HG03460 (cell line): ENCODE data around the gene SF1.

Experiments used
- ATAC-seq: cut with Tn5 transposase; IDR thresholded peaks from one replicate; pipeline ENCODE4 v1.9.1; 2021; ENCODE audit not compliant: unreplicated experiment

Gene SF1

DNA sequence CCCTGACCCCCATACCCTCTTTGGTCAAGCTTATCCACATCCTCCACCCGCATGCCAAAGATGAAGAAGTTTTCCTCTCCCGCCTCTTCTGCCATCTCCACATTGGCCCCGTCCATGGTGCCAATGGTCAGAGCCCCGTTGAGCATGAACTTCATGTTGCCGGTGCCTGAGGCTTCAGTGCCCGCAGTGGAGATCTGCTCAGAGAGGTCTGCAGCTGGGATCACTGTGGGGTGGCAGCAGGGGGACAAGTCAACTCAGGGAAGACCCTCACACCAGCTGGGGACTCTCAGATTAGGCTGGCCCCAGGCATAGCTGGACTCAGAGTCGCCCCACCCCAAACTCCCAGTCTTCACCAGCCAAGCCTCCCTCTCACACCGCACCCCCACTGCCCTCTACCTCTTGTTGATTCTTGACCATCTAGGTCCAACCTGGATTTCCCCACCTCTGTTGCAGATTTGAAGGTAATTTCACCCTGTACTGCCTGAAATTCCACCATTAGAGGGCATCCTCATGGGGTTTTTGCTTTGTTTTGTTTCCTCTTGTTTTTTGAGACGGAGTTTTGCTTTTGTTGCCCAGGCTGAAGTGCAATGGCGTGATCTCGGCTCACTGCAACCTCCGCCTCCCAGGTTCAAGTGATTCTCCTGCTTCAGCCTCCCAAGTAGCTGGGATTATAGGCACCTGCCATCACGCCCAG is 27.8 kb downstream of the SF1 start:
- ATAC-seq = no peak

DNA sequence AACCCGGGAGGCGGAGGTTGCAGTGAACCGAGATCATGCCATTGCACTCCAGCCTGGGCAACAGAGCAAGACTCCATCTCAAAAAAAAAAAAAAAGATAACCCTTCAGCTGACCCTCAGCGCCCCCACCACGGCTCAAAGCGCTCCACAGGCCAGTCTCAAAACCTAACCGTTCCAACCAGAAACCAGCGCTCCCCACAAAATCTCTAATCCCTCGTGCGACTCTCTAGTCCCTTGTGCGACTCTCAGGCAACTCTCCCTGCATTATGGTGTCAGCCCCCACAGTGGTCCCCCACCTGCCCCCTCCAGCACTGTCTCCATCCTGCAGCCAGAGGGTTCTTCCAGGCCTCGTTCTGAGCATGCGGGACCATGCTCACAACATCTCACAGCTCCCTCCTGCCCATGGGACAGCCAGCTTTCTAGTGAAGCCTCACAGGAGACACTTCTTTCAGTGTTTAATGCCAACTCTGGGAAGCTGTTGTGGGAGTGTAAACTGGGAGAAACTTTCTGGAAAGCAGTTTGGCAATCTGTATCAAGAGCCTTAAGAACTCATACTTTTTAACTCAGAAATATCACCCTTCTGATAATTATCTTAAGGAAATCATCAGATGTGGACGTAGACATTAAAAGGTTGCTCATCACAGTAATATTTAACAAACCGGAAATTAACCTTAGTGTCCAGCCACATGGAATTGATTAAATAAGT is 30.2 kb downstream of the SF1 start:
- no peak for ATAC-seq

DNA sequence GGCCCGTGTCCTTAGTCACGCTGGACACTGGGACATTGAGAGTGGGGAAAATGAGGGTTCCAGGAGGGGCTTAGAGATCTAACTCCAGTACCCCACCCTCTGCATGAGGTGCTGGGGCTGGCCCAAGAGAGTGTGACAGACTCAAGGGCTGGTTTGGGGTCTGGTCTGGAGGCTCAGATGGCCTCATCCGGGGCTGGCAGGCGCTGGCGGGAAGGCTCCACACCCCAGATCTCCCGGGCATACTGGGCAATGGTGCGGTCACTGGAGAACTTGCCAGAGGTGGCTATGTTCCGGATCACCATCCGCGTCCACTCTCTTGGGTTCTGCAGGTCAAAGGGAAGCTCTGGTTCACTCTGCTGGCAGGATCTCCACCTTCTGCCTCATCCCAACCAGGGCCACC is 31.9 kb downstream of the SF1 start:
- no peak for ATAC-seq

DNA sequence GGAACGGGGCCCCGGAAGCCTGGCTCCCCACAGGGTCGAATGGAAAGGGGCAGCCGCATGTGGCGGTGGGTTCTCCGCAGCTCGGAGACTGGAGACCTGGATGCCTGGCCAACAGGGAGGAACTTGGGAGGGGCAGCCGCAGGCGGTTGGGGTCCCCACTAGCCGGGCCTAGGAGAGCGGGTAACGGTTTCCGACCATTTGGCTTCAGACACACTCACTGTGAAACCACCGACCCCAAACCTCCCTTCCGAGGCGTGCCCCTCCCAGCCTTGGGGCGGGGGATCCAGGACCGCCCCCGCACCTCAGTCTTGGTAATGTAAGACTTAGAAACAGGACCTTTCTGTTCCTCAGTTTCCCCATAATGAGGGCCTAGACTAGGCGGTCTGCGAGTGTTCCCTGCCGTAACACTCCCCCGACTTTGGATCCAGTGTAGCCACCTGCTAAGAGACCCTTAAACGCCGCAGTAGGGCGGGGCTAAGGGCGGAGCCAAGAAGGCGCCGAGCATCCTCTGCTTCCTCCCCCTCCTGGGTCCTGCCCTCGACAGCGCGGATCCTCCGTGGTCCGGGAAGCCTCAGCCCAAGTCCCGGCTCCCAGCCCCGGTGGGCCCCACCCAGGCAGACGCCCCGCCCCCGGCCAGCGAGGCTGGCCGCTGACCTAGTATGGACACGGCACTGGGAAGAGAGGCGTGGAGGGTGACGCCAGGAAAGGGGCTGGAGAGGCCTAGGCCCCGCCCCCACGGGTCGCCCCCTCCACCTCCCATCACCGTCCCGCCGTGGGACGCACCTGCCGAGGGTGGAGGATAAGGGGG is 32.6 kb downstream of the SF1 start:
- ATAC-seq = no peak

DNA sequence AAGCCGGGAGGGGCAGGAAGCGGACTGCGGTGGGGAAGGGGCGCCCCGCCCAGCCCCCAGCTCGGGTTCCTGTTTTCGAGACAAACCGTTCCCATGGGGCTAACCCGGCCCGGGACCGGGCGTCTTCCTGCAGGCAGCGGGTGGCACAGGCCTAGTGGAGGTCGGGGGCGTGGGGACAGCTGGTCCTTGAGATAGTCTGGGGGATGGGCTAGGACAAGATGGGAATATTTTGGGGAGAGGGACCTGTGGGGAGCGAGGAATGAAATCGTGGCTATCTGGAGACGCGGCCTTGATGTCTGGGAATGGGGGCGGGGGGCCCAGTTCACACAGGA is 33.2 kb downstream of the SF1 start:
- no peak for ATAC-seq

DNA sequence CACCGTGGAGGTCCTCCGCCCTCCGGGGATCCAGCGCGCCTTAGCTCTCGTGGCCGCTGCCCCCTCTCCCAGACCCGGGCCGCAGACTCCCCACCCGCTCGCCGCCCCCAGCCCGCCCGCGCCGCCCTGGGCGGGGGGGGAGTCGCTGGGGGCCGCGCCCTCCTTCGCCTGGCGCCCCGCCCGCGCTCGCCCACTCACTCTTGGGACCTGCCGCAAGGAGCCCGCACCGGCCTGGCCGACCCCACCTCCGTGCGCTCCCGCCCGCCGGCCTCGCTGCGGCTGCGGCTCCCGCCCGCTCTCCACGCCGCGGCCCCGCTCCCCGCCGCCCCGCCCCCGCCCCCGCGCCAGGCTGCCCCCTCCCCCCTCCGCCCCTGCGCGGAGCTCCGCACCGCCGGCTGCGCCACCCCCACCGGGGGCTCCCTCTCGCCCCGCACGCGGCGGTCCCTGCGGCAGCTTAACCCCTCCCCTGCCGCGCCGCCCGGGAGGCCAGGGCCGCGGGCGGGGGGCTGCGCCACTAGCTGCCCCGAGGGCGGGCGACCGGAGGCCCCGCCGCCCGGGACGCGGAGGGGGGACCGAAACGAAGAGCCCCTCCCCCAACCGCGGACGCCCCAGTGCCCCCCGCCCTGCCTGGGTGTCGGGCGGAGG is 33.7 kb downstream of the SF1 start:
- no peak for ATAC-seq

DNA sequence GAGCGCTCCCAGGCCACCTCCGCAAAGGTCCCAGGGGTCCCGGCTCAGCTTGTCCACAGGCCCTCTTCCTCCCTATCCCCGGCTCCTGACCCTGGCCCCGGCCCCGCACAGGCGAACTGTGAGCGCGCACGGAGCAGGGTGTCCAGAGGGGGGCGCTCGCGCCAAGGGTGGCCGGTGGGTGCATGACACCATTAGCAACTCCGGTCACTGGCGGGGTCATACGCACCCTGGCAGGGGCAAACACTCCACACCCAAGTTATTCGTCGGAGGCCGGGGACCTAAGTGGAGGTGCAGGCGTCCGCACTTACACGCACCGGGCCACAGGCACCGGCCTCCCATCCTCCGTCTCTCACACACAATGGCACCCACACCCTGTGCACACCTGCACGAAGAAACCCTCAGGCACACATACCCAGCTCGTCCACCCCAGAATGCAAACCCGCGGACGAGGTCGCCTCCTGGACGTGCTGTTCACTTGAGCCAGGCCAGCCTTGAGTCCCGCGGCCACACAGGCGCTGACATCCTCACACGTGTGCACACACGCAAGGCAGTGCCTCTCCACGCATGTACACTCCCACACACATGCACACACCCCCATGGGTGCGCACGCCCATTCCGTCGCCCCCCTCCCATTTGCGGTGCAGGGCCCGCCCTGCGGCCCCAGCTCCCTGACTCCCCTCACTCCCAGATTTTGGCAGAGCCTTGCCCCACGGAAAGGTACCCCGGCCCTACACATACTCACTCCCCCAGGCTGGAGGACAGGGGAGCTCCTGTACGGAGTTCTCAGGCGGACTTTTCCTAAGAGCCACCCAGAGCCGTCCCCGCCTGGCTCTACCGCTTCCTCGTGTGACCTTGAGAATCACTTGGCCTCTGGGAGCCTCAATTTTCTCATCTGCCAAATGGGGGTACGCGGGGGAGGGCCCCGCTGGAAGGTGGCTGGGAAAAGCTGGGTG is 34.5 kb downstream of the SF1 start, which contains the start of gene RASGRP2:
TSS of gene RASGRP2 (minus strand) at position 552 of the 953 bp plus-strand sequence. CDS start 1,276 bp downstream, outside the sequence.
- no peak for ATAC-seq

DNA sequence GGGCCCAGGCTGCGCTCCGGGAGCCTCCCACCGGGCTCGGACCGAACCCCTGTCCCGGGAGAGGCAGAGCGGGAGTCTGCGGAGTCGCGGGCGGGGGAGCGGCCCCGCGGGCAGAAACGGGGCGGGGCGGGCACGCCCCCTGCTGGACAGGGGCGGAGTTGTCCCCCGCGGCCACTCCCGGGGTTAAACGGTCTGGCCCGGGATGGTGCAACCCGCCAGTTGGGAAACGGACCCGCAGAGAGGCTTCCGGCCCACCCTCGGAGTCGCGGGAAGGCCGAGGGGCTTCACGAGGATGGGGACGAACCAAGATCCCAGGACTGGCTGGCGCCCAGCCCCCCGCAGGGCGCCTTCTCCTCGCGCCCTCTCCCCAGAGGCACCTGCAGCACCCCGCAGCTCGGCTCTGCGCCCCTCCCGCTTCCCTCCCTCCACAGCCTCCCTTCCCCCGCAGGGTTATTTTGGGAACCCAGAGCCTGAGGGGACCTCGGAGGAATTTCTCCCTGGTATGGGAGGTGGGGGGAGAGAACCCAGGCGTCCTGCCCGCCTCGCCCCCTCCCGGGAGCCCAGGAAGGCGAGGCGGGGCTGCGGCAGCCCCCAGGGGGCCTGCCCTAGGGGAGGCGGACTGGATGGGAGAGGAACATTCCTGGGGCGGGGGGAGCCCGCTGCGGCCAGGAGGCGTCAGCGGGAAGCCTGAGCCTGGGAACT is 35.3 kb downstream of the SF1 start:
- no peak for ATAC-seq

DNA sequence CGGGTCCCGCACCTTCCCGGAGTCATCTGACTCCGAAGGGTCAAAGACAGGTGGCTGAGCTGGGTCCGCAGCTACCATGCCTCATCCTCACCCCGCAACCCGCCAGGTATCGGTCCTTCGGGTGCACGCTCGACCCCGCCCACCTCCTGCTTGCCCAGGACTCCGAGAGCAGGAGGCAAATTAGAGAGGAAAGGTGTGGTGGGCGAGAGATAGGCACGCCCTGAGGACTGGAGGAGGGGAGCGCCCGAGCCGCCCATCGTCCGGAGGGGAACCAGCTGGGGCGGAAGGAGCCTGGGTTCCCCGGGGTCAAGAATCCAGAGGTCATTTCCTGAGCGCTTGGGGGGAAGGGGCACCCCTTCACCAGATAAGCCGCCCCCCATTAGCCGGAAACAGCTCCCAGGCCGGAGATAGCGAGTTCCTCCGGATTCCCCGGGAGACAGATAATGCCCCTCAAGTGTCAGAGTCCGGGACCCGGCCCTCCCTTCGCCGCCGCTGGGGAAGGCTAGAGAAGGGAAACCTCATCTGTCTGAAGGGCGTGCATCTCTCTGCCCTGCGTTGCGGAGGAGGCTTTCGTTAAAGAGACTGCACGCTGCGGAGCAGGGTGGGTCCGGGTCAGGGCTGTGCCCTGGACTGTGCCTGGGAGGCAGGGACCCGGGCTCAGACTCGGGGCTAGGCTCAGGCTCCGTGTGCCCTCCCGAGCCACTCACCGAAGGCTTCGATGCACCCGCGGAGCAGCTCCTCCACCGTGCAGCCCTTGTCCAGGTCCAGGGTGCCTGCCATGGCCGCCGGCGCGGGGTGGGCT is 36.1 kb downstream of the SF1 start:
- ATAC-seq = no peak

DNA sequence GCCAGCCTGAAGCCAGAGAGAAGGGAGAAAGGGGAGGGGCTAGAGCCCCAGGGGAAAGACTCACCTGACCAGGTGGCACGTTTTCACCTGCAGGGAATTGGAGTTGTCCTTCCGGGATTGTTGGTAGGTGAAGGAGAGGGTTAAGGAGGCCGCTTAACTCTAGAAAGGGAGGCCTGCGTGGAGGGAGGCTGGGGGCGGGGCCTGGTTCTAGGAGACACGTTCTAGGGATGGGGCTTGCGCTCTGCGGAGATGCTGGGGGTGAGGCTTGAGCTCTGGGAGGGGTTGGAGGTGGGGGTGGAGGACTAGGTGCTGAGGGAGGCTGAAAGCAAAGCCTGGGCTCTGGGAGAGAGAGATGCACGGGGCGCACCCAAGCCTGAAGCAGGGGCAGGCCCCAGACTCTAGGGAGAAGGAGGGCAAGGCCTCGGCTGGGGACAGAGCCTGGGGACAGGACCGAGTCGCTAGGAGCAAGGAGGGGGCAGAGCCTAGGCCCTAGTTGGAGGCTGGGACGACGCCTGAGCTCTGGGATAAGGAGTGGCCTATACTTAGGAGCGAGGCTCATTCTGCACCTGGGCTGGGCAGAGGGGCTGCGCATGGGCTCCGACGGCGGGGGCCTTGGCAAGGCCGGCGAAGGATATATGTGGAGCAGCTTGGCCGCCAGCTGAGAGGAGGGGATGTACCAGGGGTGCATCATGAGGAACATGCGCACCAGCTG is 36.8 kb downstream of the SF1 start:
- no peak for ATAC-seq

DNA sequence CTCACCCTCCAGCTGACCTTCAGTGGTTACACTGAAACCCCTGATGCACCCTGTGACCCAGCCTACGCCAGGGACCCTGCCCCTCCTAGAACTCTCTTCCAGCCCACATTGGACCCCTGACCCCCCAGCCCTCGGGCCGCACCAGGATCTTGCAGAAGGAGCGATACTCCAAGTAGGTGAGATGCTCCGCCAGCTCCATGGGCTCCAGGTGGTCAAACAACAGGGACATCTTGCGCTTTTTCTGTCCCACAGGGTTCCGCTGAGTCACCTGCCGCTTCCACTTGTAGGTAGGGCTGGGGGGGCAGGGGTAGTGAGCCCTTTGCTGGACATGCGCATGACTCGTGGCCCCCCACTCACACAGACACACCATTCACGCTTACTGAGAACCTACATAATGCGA is 38.5 kb downstream of the SF1 start:
- ATAC-seq = no peak

DNA sequence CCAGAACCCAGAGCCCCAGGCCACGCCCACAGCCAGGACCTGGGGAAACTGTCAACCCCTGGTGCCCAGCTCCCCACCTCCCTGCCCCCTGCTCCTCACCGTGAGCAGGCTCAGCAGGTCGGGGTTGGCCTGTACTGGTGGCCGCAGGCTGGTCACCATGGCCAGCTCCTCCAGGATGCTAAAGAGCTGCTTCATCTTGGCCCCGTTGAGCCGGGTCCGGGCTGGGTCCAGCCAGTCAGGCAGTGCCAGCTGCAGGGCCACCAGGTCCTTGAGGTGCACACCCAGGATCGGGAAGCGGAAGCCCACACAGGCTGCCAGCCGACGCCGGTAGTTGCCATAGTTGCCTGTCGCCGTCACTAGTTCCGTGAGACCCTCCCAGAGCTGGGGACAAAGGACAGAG is 41.7 kb downstream of the SF1 start:
- ATAC-seq = no peak

DNA sequence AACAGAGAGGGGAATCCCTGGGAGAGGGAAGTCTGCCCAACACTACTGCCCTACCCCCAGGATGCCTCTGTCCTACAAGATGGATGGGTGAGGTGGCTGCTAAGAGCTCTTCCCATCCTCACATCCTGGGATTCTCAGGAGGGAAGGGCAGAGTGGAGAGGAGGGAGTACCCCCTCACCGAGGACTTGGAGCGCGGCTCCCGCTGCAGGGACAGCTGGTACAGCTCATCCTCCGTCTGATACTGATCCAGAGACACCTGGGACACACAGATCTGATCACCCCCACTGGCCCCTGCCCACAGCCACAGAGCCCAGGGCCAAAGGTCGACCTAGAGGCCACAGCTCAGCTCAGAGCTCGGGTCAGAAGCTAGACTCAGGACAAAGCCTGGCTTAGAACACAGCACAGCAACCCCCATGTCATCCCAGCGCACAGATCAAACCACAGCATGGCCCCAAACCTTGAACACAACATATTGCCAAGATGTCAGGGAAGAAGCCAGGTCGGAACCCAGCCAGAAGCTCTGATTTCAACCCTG is 42.5 kb downstream of the SF1 start:
- ATAC-seq = no peak

DNA sequence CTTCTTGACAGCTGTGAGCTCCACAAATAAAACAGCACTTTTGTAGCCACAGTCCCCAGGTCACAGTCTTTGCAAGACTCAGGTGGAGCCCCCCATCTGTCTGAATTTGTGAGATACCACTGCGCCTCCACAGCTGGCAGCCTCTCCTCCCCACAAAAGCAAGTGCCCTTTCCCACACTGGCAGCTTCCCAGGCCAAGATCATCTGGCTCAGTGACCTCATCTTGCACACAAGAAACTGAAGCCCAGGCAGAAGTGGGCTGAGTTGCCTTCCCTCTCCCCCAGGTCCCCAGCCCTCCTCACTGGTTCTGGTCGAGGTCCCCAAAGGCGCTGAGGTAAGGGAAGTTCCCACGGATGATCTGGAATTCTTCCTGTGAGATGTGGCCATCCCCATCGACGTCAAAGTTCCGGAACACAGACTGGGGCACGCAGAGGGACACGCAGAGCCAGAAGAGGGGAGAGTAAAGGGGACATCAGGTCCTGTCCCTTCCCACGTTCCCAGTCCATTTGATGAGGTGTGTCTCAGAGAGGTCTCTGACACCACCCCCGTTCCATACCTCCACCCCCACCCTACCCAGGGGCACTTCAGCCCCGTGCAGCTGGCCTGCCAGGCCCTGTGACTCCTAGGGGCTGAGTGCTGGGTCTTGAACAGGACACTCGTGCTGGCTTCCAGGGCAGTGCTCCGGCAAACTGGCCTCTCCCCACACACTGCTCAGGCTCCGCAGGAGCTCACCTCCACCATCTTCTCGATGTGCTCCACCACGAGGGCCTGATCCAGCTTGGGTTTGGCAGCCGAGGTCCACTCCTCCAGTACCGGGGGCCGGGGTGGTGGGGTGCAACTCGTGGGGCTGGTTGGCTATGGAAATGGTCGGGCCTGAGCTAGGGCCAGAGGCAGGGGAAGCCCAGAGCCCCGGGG is 43.3 kb downstream of the SF1 start:
- no peak for ATAC-seq

DNA sequence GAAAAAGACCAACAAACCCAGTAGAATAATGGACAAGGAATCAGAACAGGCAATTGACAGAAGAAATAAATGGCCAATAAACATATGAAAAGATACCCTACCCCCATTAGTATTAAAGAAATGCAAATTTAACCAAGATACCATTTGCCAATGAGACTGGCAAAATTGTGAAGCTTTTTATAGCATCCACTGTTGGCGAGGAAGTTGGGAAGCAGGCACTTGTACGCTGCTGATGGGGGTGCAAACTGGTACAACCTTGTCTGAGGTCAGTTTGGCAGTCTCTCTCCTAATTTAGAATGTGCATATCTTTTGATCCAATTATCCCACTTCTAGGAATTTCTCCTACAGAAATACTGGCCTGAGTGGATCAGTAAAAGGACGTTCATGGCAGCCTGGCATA is 46.7 kb downstream of the SF1 start:
- ATAC-seq = no peak

DNA sequence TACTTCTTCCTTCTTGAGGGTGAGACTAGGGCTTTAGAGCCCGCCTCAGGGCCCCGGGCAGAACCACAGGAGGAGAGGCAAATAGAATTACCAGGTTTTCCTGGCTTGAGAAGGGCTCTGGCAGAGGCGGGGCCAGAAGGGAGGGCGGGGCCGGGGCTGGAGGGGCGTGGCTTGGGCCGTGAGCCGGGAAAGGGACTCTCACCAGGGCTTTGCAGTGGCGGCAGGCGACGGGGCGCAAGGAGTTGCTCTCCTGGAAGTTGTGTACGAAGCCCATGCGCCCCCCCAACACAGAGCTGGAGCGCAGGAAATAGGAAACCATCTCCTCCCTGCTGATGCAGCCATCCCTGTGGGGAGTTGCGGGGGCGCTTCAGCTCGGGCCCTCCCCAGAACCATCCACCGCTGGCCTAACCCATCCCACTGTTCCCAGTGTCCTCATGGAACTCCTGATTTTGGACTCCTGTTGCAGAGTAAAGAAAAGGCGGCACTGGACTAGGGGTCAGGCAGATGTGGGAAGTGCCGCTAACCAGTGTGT is 48.4 kb downstream of the SF1 start:
- no peak for ATAC-seq
